PFSK-1 (cell line): ENCODE data around the gene ALDH3A1.

Experiments used
- POLR2AphosphoS5 ChIP-seq: IDR thresholded peaks from 2 replicates; pipeline ENCODE4 v1.6.1; 2012; ENCODE audit warnings: low read depth, mild to moderate bottlenecking, control low read depth, low read length, moderate library complexity
- TAF1 ChIP-seq: IDR thresholded peaks from 2 replicates; pipeline ENCODE4 v1.6.1; 2012; ENCODE audit warnings: low read length, control low read depth, borderline replicate concordance; ENCODE audit not compliant: insufficient read depth

DNA sequence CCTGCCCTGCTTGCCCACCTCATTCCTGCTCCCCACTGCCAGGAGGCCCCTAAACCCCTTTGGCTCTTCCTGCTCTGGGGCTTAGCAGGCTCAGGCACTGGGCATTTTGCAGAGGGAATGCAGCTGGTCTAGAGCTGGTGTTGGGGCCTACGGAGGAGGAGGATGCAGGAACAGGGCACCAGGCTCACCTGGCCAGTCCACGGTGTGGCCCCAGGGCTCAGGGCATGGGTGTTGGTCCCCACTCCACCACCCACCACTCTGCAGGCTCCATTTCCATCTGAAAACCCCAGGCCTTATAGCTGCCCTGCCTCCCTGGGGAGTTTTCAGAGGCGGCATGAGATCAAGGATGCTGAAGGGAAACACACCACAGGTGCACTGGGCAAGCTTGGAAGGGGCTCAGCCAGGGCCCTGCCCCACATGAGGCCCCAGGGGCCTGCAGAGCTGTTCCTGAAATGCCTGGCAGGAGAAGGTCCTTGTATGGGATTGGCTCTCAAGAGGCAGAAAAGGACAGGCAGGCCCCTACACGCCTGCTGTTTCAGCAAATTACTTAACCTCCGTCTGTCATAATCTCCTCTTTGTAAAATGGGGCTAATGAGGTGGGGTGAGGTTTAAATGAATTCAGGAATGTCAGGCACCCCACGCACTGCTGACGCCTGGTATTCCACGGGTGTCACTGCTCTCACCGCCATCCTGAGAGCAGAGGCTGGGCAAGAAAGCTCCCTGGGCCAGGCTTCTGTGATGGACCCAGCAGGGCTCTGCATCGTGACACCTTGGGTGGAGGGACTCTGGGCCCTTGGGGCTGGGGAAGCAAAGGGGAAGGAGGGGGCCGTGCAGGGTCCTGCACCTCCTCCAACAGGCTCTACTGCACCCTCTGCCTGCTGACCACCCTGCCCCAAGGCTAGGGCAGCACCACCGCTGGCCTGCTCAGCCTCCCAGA, 41.0 kb downstream of the ALDH3A1 start:
- TF ChIP-seq POLR2AphosphoS5 (no peak), TAF1 (no peak)
